ENCODE data around the gene ASXL2. TPM values are rescaled to one million over a fixed set of nuclear protein-coding genes. Genes with fewer than 3 reads are reported as not detected.

ASXL2 gene
- total RNA-seq, 4 donors from 2014 or later: 19.2 to 23.5 (median 20.4) TPM

- H3K27ac ChIP-seq: no peak overlapping the region
- no peaks in the 10 kb centered on the region for H3K36me3 ChIP-seq
- H3K4me3 ChIP-seq (replicated peaks in 1 of 3): no peak overlapping the region
- intact Hi-C loops (cut with DNase I): no loop called here
- no peaks in the 10 kb centered on the region for H3K4me1 ChIP-seq
- H3K9me3 ChIP-seq: no peaks in the 10 kb centered on the region
- no peaks in the 10 kb centered on the region for H3K27me3 ChIP-seq
- TF ChIP-seq CTCF (IDR thresholded peaks at IDR 0.05): no peak
- no peak for TF ChIP-seq POLR2A (IDR thresholded peaks at IDR 0.05)
- no peak for DNase-seq
Measured at GRCh38 chr2:25895610-25896009, 17.3 kb upstream of the ASXL2 start.

GRCh38 chr2:25895018-25895417, 16.7 kb upstream of the ASXL2 start:
- WGBS, 2 donors: 83 to 85% methylated on average over 7 of the region's 7 CpGs
- H3K27me3 ChIP-seq: no peaks in the 10 kb centered on the region
- DNase-seq: no peak
- H3K36me3 ChIP-seq: no peaks in the 10 kb centered on the region
- H3K4me3 ChIP-seq (replicated peaks in 1 of 3): no peak overlapping the region
- no peaks in the 10 kb centered on the region for H3K4me1 ChIP-seq
- H3K27ac ChIP-seq: no peak overlapping the region
- intact Hi-C loops (cut with DNase I): no loop called here
- H3K9me3 ChIP-seq: no peaks in the 10 kb centered on the region
- TF ChIP-seq POLR2A (IDR thresholded peaks at IDR 0.05) (no peak), CTCF (IDR thresholded peaks at IDR 0.05) (no peak)

- DNase-seq: peak; percentile 4 to 10
- no peak overlapping the region for H3K4me3 ChIP-seq (replicated peaks in 1 of 3)
- no peaks in the 10 kb centered on the region for H3K27me3 ChIP-seq
- no peaks in the 10 kb centered on the region for H3K36me3 ChIP-seq
- H3K27ac ChIP-seq: no peak overlapping the region
- TF ChIP-seq POLR2A (IDR thresholded peaks at IDR 0.05): no peak
- intact Hi-C loops (cut with DNase I): no loop called here
- WGBS, 2 donors: 77% methylated on average over 8 of the region's 8 CpGs
- no peaks in the 10 kb centered on the region for H3K9me3 ChIP-seq
- no peaks in the 10 kb centered on the region for H3K4me1 ChIP-seq
Measured at GRCh38 chr2:25894135-25894830, 16.0 kb upstream of the ASXL2 start.

- intact Hi-C loops (cut with DNase I): no loop called here
- Histone ChIP-seq H3K27me3 (no peaks in the 10 kb centered on the region), H3K9me3 (no peaks in the 10 kb centered on the region), H3K27ac (no peak overlapping the region), H3K36me3 (no peaks in the 10 kb centered on the region), H3K4me3 (replicated peaks in 1 of 3) (no peak overlapping the region), H3K4me1 (no peaks in the 10 kb centered on the region)
- 85 to 86% methylated on average over 5 of the region's 5 CpGs for WGBS, 2 donors
- no peak for TF ChIP-seq CTCF (IDR thresholded peaks at IDR 0.05)
- no peak for TF ChIP-seq POLR2A (IDR thresholded peaks at IDR 0.05)
- DNase-seq: no peak
Measured at GRCh38 chr2:25891672-25892071, 13.4 kb upstream of the ASXL2 start.

GRCh38 chr2:25887624-25888242, 9.4 kb upstream of the ASXL2 start:
- 87 to 88% methylated on average over 5 of the region's 5 CpGs for WGBS, 2 donors
- TF ChIP-seq CTCF (IDR thresholded peaks at IDR 0.05): no peak
- TF ChIP-seq POLR2A (IDR thresholded peaks at IDR 0.05): no peak
- Histone ChIP-seq H3K36me3 (no peaks in the 10 kb centered on the region), H3K4me1 (no peaks in the 10 kb centered on the region), H3K9me3 (no peaks in the 10 kb centered on the region), H3K27ac (no peak overlapping the region), H3K27me3 (no peaks in the 10 kb centered on the region), H3K4me3 (replicated peaks in 1 of 3) (no peak overlapping the region)
- intact Hi-C loops (cut with DNase I): no loop called here
- DNase-seq: no peak
